ENCODE measurements around the gene SLC25A30. TPM values are rescaled to one million over a fixed set of nuclear protein-coding genes. Genes with fewer than 3 reads are reported as not detected.

SLC25A30 gene
- total and polyA plus RNA-seq, 4 donors: 5.4 to 59.2 (median 17.8) TPM

DNA sequence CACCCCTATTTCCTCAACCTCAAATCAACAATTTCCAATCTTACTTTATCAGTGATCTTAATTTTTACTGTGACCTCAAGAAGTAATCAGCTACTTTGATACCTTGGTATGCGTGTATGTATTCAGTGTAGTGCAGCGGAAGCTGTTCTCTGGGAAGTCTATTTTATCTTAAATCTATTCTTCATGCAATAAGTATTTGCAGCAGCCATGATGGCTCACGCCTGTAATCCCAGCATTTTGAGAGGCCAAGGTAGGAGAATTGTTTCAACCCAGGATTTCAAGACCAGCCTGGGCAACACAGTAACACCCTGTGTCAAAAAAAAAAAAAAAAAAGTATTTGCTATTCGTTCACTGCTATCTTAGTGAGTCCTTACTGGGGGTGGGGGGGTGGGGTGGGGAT is 6.5 kb downstream of the SLC25A30 start:
- Histone ChIP-seq H3K27me3 (ENCODE audit: control insufficient read depth in 4 of 4, insufficient read depth in 4 of 4, low read length in 3 of 4) (no peaks in the 10 kb centered on the region), H3K9me3 (ENCODE audit: control insufficient read depth in 4 of 4, low read length in 3 of 4) (no peaks in the 10 kb centered on the region), H3K36me3 (ENCODE audit: control insufficient read depth in 4 of 4, insufficient read depth in 3 of 4, low read depth in 1 of 4, low read length in 3 of 4) (peaks cover 7 to 42% (median 27%) of the 10 kb centered on the region in 4 donors), H3K4me1 (ENCODE audit: control insufficient read depth in 4 of 4, insufficient read depth in 4 of 4, low read length in 3 of 4) (peaks cover 7 to 30% (median 22%) of the 10 kb centered on the region in 4 donors), H3K9ac (ENCODE audit: low read depth in 1 of 2, low read length in 2 of 2) (no peak overlapping the region), H3K4me3 (ENCODE audit: low read depth in 1 of 3, low read length in 3 of 3) (no peak overlapping the region), H3K27ac (ENCODE audit: low read depth in 1 of 2, low read length in 2 of 2) (no peak overlapping the region)
- TF ChIP-seq FOXA1 (IDR thresholded peaks at IDR 0.05): no peak
- TF ChIP-seq EGR1 (IDR thresholded peaks at IDR 0.05; ENCODE audit: low read depth in 2 of 2): no peak
- TF ChIP-seq, protein P1, sequence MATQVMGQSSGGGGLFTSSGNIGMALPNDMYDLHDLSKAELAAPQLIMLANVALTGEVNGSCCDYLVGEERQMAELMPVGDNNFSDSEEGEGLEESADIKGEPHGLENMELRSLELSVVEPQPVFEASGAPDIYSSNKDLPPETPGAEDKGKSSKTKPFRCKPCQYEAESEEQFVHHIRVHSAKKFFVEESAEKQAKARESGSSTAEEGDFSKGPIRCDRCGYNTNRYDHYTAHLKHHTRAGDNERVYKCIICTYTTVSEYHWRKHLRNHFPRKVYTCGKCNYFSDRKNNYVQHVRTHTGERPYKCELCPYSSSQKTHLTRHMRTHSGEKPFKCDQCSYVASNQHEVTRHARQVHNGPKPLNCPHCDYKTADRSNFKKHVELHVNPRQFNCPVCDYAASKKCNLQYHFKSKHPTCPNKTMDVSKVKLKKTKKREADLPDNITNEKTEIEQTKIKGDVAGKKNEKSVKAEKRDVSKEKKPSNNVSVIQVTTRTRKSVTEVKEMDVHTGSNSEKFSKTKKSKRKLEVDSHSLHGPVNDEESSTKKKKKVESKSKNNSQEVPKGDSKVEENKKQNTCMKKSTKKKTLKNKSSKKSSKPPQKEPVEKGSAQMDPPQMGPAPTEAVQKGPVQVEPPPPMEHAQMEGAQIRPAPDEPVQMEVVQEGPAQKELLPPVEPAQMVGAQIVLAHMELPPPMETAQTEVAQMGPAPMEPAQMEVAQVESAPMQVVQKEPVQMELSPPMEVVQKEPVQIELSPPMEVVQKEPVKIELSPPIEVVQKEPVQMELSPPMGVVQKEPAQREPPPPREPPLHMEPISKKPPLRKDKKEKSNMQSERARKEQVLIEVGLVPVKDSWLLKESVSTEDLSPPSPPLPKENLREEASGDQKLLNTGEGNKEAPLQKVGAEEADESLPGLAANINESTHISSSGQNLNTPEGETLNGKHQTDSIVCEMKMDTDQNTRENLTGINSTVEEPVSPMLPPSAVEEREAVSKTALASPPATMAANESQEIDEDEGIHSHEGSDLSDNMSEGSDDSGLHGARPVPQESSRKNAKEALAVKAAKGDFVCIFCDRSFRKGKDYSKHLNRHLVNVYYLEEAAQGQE (IDR thresholded peaks at IDR 0.05): no peak
- TF ChIP-seq YY1 (IDR thresholded peaks at IDR 0.05): no peak
- TF ChIP-seq, protein P2, sequence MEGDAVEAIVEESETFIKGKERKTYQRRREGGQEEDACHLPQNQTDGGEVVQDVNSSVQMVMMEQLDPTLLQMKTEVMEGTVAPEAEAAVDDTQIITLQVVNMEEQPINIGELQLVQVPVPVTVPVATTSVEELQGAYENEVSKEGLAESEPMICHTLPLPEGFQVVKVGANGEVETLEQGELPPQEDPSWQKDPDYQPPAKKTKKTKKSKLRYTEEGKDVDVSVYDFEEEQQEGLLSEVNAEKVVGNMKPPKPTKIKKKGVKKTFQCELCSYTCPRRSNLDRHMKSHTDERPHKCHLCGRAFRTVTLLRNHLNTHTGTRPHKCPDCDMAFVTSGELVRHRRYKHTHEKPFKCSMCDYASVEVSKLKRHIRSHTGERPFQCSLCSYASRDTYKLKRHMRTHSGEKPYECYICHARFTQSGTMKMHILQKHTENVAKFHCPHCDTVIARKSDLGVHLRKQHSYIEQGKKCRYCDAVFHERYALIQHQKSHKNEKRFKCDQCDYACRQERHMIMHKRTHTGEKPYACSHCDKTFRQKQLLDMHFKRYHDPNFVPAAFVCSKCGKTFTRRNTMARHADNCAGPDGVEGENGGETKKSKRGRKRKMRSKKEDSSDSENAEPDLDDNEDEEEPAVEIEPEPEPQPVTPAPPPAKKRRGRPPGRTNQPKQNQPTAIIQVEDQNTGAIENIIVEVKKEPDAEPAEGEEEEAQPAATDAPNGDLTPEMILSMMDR (IDR thresholded peaks at IDR 0.05; ENCODE audit: low read depth, low read length, missing input control): no peak
- no peak for TF ChIP-seq TAF1 (conservative IDR thresholded peaks at IDR 0.05)
- TF ChIP-seq FOXA2 (IDR thresholded peaks at IDR 0.05): no peak
- TF ChIP-seq NR2F2 (IDR thresholded peaks at IDR 0.05): no peak
- TF ChIP-seq HNF4G (IDR thresholded peaks at IDR 0.05): no peak
- no peak for TF ChIP-seq JUND (IDR thresholded peaks at IDR 0.05)
- TF ChIP-seq HNF4A (conservative IDR thresholded peaks at IDR 0.05): no peak
- TF ChIP-seq, protein P3, sequence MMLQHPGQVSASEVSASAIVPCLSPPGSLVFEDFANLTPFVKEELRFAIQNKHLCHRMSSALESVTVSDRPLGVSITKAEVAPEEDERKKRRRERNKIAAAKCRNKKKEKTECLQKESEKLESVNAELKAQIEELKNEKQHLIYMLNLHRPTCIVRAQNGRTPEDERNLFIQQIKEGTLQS (IDR thresholded peaks at IDR 0.05): no peak
- TF ChIP-seq, protein P4, sequence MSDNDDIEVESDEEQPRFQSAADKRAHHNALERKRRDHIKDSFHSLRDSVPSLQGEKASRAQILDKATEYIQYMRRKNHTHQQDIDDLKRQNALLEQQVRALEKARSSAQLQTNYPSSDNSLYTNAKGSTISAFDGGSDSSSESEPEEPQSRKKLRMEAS (IDR thresholded peaks at IDR 0.05): no peak
- no peak for TF ChIP-seq RXRA (IDR thresholded peaks at IDR 0.05)
- no peak for TF ChIP-seq GABPA (IDR thresholded peaks at IDR 0.05 in 1 of 2, conservative IDR thresholded peaks at IDR 0.05 in 1 of 2)
- 91% methylated on average over 4 of the region's 4 CpGs for WGBS
- DNase-seq (ENCODE audit: low spot score): no peak

DNA sequence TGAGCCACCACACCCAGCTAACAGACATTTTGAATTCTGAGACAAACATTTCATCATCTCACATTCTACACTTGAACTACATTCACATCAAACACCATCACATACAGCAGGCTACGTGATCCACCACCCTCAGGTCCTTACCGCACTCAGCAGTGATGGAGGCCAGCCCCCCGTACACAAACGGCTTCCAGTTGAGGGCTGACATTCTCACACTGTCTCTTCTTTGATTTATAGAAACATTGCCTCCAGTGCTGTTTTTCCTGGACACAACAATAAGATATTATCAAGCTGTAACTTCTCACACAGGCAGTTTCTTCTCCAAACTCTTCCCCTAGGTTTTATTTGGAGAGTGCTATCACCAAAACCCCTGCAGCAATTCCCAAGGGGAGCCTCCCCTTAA is 7.0 kb downstream of the SLC25A30 start:
- Histone ChIP-seq H3K4me3 (ENCODE audit: low read depth in 1 of 3, low read length in 3 of 3) (no peak overlapping the region), H3K27ac (ENCODE audit: low read depth in 1 of 2, low read length in 2 of 2) (no peak overlapping the region), H3K27me3 (ENCODE audit: control insufficient read depth in 4 of 4, insufficient read depth in 4 of 4, low read length in 3 of 4) (no peaks in the 10 kb centered on the region), H3K9me3 (ENCODE audit: control insufficient read depth in 4 of 4, low read length in 3 of 4) (no peaks in the 10 kb centered on the region), H3K9ac (ENCODE audit: low read depth in 1 of 2, low read length in 2 of 2) (no peak overlapping the region), H3K4me1 (ENCODE audit: control insufficient read depth in 4 of 4, insufficient read depth in 4 of 4, low read length in 3 of 4) (peaks cover 5 to 26% (median 20%) of the 10 kb centered on the region in 4 donors), H3K36me3 (ENCODE audit: control insufficient read depth in 4 of 4, insufficient read depth in 3 of 4, low read depth in 1 of 4, low read length in 3 of 4) (peaks cover 7 to 46% (median 31%) of the 10 kb centered on the region in 4 donors)
- 92% methylated on average over 4 of the region's 4 CpGs for WGBS
- no peak for DNase-seq (ENCODE audit: low spot score)
- TF ChIP-seq YY1 (IDR thresholded peaks at IDR 0.05): no peak
- TF ChIP-seq, protein P3 (IDR thresholded peaks at IDR 0.05): no peak
- no peak for TF ChIP-seq HNF4G (IDR thresholded peaks at IDR 0.05)
- TF ChIP-seq GABPA (IDR thresholded peaks at IDR 0.05 in 1 of 2, conservative IDR thresholded peaks at IDR 0.05 in 1 of 2): no peak
- TF ChIP-seq, protein P2 (IDR thresholded peaks at IDR 0.05; ENCODE audit: low read depth, low read length, missing input control): no peak
- no peak for TF ChIP-seq TAF1 (conservative IDR thresholded peaks at IDR 0.05)
- TF ChIP-seq FOXA1 (IDR thresholded peaks at IDR 0.05): no peak
- no peak for TF ChIP-seq SP1 (IDR thresholded peaks at IDR 0.05)
- TF ChIP-seq RAD21 (IDR thresholded peaks at IDR 0.05): no peak
- TF ChIP-seq HNF4A (conservative IDR thresholded peaks at IDR 0.05): no peak
- TF ChIP-seq, protein P5, sequence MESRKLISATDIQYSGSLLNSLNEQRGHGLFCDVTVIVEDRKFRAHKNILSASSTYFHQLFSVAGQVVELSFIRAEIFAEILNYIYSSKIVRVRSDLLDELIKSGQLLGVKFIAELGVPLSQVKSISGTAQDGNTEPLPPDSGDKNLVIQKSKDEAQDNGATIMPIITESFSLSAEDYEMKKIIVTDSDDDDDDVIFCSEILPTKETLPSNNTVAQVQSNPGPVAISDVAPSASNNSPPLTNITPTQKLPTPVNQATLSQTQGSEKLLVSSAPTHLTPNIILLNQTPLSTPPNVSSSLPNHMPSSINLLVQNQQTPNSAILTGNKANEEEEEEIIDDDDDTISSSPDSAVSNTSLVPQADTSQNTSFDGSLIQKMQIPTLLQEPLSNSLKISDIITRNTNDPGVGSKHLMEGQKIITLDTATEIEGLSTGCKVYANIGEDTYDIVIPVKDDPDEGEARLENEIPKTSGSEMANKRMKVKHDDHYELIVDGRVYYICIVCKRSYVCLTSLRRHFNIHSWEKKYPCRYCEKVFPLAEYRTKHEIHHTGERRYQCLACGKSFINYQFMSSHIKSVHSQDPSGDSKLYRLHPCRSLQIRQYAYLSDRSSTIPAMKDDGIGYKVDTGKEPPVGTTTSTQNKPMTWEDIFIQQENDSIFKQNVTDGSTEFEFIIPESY (IDR thresholded peaks at IDR 0.05): no peak
- no peak for TF ChIP-seq RXRA (IDR thresholded peaks at IDR 0.05)
